ENCODE results near the gene ASB9.
"Not testable (repeated sequence)": the region's sequence is repeated elsewhere in the genome, so short reads cannot be mapped to it uniquely, and the experiment has no call there.

DNA sequence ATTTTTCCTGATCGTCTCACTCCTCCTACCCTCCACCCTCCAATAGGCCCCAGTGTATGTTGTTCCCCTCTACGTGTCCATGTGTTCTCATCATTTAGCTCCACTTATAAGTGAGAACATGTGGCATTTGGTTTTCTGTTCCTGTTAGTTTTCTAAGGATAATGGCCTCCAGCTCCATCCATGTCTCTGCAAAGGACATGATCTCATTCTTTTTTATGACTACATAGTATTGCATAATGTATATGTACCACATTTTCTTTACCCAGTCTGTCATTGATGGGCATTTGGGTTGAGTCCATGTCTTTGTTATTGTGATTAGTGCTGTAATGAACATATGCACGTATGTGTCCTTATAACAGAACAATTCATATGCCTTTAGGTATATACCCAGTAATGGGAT, 36.0 kb upstream of the ASB9 start:
- TF ChIP-seq EZH2phosphoT487 (IDR thresholded peaks at IDR 0.05; ENCODE audit: low read length); EZH2 (optimal IDR thresholded peaks at IDR 0.05; ENCODE audit: low read depth, low read length): not testable (repeated sequence)
- TF ChIP-seq, protein P1, sequence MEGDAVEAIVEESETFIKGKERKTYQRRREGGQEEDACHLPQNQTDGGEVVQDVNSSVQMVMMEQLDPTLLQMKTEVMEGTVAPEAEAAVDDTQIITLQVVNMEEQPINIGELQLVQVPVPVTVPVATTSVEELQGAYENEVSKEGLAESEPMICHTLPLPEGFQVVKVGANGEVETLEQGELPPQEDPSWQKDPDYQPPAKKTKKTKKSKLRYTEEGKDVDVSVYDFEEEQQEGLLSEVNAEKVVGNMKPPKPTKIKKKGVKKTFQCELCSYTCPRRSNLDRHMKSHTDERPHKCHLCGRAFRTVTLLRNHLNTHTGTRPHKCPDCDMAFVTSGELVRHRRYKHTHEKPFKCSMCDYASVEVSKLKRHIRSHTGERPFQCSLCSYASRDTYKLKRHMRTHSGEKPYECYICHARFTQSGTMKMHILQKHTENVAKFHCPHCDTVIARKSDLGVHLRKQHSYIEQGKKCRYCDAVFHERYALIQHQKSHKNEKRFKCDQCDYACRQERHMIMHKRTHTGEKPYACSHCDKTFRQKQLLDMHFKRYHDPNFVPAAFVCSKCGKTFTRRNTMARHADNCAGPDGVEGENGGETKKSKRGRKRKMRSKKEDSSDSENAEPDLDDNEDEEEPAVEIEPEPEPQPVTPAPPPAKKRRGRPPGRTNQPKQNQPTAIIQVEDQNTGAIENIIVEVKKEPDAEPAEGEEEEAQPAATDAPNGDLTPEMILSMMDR (IDR thresholded peaks at IDR 0.05; ENCODE audit: low read length), result not testable (repeated sequence)

All from MM.1S (cell line).